GM12872 (cell line): ENCODE results near the gene CCL25.

ENCODE experiments used
- CTCF ChIP-seq: IDR thresholded peaks from 3 replicates; pipeline ENCODE4 v1.5.1; 2011; ENCODE audit warnings: low read depth, mild to moderate bottlenecking, low read length, moderate library complexity; ENCODE audit not compliant: insufficient read depth

Gene CCL25

GRCh38 chr19:8097198-8097597, 44.6 kb downstream of the CCL25 start:
- TF ChIP-seq CTCF = no peak

GRCh38 chr19:8097681-8098567, 45.4 kb downstream of the CCL25 start:
- TF ChIP-seq CTCF = no peak

- no peak for TF ChIP-seq CTCF
Observed at GRCh38 chr19:8101311-8101710, 48.8 kb downstream of the CCL25 start.

- TF ChIP-seq CTCF = no peak
Observed at GRCh38 chr19:8105471-8105870, 52.9 kb downstream of the CCL25 start.

- TF ChIP-seq CTCF = no peak
Observed at GRCh38 chr19:8107301-8107903, 54.8 kb downstream of the CCL25 start.

- no peak for TF ChIP-seq CTCF
Observed at GRCh38 chr19:8108560-8109445, 56.2 kb downstream of the CCL25 start.

- TF ChIP-seq CTCF = no peak
Observed at GRCh38 chr19:8109455-8109854, 56.9 kb downstream of the CCL25 start.
